ENCODE results near the gene MED31.
A peak's percentile ranks its signal among the peaks of the same experiment; 100 is the strongest.
"Not testable (repeated sequence)": the region's sequence is repeated elsewhere in the genome, so short reads cannot be mapped to it uniquely, and the experiment has no call there.

The MED31 gene

DNA sequence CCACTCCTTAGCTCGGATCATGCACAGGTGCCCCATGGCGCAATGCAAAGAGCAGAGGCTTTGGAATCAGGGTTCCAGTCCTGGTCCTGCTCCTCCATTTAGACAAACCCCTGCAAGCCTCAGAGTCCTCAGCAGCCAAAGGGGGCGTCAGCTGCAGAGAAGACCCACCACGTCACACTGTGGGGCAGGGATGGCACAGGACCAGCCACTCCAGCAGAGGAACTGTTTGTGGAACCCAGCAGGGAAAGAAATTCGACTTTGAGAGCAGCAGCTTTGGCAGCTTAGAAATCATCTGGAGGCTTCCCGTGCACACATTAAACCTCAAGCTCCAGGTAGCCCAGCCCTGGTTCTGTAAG, 25.4 kb upstream of the MED31 start:
- no peak for DNase-seq

DNA sequence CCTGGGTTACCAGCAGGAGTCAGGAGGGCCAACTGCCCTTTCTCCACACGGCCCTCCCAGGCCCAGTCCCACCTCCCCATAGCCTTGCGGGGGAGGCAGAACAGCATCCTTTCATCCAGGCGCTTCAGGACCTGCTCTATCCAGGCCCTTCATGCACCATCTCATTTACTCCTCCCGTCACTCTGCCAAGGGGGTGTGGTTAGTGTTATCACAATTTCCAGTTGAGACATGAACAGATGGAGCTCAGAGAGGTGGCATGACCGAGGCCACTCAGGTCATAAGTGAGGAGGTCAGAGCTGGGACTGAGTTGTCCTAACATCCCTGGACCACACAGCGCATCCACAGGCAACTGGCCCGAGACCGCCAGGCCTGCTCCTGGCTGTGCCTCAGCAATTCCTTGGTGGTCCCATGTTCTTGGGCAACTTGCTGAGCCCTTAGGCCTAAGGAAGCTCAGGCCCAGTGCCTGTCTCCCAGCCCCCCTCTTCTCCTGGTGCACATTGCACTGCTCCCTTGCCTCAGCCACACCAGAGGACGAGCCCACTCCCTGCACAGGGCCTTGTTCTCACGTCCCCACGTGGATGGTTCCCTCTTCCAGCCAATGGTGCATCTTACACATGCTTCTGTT, 23.9 kb upstream of the MED31 start:
- DNase-seq, result no peak

DNA sequence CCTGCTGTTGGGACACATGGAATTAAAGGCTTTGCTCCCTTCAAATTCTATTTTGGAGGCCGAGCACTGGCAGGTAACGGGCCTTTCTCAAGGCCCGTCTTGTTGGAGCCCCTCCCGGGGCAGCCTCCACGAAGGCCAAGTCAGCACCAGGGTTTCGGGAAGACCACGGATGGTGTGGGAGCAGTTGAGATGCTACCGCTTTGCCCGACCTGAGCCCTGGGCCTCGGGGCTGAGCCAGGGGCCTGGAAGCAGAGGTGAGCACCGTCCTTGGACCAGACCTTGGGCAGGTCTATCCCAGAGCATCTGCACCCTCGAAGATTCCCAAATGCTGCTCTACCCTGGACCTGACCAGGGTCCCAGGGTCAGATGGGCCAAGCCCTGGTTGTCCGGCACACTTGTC, 23.2 kb upstream of the MED31 start:
- no peak for DNase-seq

DNA sequence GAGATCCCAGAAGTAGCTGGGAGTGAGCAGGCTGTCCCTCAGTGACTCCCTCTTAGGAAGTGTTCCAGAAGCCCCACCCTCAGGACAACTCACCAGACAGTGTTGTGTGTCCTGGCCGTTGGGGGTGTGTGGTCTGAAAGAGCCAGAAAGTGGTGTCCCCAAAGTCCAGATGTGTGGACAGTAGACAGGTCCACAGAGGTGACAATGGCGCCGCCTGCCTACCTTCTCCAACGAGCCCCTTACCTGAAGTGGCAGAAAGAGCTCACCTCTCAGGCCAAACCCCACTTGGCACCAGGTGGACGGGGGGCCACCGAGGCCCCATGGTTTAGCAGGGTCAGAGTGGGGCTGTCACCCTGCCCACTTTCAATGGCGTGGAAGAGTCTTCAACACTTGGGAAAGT, 20.0 kb upstream of the MED31 start:
- no peak for DNase-seq

DNA sequence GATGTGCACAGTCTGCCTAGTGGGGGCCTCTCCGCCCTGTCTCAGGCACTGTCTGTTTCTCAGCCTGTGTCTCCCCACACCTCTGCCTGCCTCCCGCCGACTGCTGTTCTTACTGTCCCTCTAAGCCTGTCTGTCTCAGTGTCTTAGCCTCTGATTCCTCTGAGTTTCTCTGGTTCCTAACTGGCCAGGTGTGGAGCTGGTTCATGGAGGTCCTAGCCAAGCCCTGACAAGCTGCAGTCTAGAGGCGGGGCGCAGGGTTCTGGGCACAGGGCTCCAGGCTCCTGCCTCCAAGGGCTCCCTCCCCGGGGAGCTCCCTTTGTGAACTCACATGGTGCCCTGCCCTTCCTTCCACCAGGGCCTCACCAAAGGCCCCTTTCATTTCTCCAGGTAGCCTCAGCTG, 19.6 kb upstream of the MED31 start:
- DNase-seq, result no peak

DNA sequence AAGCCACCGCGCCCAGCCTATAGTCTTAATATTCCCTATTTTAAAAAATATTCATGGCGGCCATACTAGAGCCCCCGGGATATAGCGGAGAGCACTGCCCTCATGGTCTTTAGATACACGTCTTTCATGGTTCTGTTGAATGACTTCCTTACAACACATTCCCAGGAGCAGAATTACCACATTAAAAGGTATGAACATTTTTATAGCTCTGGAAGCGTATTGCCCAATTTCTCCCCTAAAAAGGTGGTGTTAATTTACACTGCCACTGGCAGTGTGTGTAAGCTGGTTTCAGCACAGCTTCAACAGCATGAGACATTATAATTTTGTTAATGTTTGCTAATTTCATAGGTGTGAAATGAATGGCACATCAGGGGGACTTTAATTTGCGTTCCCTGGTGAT, 19.2 kb upstream of the MED31 start:
- DNase-seq, result no peak

DNA sequence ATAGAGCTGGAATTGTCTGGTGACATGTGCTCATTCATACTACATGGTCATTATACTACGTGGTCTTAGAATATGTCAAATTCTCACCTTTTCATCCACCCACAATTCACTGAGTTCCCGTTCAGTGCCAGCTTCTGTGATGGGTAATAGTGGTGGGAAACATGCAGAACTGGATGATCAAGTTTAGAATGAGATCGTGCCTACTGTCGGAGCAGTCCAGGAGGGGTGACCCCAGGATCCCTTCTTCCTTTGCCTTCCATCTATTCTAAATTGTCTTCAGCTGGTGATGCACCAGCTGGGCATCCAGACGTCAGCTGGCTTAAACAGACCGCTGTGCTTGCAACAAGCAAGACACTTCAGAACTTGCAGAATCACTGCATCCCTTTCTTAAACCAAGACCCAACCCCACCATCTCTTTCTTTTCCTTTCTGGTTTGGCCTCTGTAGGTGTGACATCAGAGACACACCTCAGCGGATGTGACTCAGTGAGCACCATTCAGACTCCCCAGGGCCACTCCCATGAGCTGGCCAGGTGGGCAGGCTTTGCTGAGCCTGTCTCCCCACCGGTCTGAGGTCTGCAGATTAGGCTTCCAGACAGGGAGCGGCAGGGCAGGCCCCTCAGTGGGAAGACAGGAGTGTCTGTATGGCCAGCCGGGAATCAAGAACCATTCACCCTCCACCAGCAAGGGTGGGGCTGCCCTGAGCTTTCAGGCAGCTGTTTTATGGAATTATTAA, 18.2 kb upstream of the MED31 start:
- no peak for DNase-seq

DNA sequence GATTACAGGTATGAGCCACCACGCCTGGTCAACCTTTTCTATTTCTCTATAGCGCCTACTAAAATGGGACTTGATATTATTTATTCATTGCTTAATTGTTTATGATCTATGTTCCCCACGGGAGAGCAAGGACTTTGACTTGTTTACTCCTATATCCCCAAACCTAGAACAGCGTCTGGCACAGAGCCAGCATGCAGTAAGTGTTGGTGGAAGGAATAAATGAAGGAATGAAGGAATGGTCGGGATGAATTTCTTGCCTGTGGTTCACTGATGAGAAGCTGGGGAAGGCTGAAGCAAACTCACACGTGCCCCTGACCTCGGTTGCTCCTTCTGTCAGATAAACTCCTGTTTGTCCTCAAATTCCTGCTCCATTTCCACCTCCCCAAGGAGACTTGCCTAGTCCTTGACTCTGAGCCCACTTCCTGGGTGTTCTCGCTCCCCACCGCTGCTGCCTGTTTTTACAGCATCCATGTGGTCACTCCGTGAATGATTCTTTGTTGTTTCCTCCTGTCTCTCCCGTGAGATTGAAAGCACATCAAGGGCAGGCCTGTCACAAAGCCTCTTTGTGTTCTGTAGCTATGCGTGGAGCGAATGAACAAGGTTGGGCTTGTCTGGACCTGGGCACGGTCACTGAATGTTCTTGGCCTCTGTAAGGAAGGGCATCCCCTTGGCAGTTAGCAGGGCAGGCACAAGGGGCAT, 17.5 kb upstream of the MED31 start:
- DNase-seq, result no peak

DNA sequence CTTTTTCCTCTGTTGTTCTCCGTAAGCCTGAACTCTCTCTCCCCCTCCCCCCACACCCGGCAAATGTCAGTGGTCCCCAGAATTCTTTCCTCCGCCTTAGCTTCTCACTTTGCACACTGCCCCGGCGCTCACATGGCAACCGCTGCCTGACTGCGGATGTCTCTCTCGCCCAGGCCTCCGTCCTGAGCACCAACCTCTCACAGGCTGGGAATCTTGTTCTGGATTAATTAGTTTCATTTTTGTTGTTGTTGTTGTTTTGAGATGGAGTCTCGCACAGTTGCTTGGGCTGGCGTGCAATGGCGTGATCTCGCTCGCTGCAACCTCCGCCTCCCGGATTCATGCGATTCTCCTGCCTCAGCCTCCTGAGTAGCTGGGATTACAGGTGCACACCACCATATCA, 16.8 kb upstream of the MED31 start:
- no peak for DNase-seq

DNA sequence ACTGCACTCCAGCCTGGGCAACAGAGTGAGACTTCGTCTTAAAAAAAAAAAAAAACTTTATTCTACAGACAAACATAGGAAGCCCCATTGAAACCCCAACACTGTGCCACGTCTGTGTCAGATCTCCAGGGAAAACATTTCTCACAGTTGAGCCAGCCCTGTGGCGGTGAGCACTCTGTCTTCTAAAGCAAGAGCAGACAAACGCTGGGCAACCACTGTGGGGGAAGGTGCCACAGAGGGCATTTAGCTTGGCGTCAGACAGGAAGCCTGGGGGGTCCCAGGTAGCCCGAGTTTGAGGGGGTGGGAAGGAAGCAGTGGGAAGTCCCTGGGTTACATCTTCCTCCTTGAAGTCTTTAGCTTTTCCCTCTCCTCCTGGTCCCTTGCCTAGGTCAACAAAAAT, 16.1 kb upstream of the MED31 start:
- no peak for DNase-seq

DNA sequence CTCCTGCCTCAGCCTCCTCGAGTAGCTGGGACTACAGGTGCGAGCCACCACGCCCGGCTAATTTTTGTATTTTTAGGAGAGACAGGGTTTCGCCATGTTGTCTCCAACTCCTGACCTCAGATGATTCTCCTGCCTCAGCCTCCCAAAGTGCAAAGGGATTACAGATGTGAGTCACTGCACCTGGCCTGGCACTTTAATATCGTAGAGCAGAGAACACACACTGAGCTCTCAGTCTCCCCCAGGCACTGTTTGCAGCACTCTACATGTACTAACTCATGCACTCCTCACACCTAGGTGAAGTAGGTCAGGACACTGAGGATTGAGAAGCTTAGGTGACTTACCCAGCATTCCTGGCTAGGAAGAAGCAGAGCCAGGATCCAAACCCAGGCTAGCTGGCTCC, 15.2 kb upstream of the MED31 start:
- DNase-seq, result no peak

DNA sequence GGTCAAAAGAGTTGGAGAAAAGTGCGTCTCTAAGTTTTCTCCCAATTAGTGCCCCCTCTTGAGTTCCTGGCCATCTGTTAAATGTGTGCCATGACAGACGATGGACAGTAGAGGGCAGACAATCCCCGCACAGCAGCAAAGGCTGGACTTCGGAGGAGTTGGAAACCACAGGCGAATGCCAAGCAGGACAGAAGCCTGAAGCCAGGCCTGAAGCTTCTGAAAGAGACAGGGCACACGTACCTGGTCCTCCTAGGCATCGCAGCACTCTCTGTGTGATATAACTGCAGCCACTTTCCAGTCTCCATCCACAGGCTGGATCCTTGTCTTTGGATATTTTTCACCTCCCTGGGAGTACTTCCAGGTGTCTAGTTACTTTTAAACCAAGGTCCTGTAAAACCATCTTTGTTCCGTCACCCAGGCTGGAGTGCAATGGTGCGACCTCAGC, 14.7 kb upstream of the MED31 start:
- peak; percentile 57 for DNase-seq

DNA sequence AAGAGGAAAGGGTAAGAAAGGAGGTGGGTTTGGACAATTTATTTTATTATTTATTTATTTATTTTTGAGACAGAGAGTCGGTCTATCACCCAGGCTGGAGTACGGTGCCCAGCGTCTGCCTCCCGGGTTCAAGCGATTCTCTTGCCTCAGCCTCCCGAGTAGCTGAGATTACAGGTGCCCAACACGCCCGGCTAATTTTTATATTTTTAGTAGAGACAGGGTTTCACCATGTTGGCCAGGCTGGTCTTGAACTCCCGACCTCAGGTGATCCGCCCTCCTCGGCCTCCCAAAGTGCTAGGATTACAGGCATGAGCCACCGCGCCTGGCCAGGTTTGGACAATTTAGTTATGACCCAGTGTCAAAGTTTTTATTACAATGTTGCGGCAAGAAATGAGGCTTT, 11.8 kb upstream of the MED31 start:
- not testable (repeated sequence) for DNase-seq

DNA sequence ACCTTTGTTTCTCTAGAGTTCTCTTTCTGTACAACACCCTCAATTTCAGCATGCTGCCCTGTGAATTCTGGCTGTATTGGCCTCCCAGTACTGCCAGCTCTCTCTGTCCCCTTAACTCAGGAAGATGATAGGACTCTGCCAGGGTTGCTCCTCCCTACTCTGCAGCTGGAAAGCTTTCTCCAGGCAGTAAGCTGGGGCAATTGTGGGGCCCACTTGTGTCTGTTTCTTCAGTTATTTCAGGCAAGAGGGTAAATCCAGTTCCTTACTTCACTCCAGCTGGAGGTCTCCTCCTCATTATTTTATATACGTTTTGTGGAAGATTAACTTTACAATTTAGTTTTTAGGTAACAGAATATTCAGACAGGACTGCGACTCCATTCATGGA, 10.1 kb upstream of the MED31 start:
- DNase-seq, result no peak

DNA sequence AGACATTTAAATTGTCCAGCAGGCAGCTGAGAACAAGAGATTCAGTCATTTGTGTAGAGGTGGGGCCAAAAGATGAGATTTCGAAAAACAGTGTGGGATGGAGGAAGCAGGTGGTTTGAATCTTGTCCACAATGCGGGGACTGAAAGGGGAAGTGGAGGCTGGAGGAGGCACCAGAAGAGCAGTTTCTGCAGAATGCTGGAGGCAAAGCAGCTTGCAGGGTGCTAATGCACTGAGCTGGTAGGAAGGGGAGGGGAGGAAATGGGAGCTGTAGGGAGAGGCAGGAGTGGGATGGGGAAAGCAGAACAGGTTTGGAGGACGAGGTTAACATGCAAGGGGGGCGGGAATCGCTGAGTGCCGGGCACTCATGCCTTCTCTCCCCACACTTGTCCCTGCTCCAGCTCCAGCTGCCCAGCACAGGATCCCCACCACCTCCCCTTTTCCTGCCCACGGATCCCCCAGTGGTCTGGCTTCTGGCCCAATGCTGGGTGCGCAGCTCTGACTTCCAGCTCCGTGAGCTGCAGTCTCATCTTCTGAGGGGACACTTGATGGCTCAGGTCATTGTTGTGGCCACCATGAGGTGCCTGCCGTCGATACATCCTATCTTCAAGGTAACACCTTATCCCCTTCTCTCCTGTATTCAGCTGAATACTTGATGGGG, 9.5 kb upstream of the MED31 start:
- DNase-seq, result no peak

DNA sequence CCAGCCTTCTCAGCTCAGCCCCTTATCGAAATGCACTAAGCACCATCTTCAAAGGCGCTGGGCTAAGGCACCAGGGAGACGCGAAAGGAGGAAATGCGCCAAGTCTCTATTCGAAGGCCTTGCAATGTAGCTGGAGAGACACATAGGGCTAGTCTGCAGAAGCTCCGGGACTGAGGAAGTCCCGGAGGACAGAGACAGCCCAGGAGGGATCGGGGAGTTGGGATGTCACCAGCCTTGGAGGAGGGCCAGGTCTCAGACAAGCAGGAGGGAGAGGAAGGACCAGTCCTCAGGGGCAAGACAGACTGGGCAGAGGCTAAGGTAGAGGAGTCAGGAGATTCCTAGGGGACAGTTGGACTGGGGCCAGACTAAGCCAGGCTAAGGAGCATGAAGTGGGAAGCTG, 8.7 kb upstream of the MED31 start:
- no peak for DNase-seq

DNA sequence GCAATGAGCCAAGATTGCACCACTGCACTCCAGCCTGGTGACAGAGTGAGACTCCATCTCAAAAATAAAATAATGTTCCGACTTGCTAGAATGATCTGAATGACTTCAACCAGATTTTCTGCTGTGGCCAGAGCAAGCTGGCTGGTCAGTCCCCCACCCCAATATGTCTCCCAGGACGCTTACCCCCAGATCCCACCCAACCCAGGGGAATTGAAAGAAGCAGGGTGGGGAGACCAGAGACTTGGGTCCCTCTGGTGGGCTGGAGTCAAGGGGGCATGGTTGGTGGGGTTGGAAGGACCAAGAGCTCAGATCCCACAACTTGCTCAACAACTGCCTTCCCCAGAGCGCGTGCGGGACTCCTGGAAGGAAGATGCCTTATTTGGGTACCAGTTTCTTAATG, 7.0 kb upstream of the MED31 start:
- DNase-seq, result not testable (repeated sequence)

DNA sequence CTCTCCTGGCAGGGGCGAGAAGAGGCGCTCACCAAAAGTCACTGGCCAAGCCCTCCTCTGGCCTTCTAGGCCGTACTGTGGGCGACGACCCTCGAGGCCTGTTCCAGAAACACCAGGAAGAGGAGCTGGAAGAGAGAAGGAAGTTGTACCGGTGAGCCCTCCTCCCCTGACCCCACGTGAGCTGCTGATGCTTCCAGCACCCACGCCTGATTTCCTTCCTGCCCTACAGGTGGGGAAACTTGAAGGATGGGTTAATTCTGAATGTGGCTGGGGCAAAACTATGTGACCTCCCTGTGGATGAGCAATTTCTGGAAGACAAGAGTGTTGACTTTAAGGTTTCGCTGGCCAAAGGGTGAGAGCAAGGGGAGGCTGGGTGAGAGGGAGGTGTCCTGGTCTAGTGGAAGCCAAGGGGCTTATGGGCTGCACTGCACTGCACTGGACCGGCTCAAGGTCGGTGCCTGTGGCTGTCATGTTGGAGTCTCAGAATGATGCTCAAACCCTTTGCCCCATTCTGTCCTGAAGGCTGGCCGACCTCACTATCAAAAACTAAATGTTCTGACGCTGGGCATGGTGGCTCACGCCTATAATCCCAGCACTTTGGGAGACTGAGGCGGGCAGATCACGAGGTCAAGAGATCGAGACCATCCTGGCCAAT, 6.4 kb upstream of the MED31 start:
- DNase-seq, result no peak

DNA sequence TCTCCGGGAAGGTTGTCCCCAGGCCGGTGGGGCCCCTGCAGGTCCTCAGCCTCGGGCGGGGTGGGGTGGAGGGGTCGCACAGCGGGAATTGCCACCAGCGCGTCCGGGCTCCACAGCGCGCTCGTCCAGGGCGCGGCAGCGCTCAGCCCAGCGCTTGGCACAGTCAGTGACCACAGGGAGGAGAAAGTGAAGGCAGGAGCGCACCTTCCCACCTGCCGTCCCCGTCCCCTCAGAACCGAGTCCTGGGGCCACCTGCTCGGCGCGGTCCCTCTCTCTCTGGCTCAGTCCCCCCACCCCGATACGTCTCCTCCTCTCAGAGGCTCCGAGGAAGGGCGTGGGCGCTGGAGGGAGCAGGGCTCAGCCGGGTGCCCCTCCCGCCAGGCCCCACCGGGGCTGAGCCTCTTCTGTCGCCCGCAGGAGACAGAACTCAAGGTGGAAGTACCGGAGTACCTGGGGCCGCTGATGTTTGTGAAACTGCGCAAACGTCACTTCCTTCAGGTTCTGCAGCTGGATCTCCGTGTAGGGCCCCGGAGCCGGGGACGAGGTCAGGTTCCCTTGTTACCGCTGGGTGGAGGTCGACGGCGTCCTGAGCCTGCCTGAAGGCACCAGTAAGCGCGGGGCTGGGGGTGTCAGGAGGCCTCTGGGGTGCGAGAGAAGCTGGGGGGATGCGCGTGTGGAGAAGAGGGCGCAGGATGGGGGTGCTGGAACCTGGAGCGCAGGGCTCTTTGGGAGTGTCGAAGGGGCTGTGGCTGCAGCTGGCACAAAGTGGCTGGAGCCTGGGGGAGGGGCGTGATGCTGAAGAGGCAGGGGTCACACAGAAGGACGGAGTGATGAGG, 5.6 kb upstream of the MED31 start:
- DNase-seq, result peak; percentile 72

DNA sequence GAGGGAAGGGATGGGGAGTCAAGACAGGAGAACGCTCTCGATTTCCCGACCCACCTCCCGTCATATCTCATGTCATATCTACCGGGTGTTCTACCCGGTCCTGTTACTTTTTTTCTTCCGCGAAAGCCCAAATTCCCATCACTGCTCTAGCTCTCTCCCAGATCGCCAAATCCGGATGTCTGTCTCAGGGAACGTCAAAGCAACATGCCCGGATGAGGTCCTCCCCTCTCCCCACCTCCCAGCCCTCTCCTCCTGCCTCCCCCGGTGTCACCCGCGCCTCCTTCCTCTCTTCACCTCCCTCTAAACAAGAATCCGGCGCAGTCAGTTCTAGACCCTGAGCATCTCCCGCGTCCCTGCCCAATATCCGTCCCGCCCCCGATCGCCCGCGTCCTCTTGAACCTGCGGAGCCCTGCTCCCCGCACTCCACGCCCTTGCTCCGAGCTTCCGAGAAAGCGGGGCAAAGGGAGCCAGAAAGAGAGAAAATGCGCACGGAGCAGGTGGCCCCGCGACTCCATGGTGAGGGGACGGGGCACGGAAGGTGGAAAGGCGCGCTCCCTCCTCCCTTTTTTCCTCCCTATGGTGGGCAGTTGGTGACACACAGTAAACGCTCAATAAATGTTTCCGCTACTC, 4.4 kb upstream of the MED31 start:
- DNase-seq, result not testable (repeated sequence)

DNA sequence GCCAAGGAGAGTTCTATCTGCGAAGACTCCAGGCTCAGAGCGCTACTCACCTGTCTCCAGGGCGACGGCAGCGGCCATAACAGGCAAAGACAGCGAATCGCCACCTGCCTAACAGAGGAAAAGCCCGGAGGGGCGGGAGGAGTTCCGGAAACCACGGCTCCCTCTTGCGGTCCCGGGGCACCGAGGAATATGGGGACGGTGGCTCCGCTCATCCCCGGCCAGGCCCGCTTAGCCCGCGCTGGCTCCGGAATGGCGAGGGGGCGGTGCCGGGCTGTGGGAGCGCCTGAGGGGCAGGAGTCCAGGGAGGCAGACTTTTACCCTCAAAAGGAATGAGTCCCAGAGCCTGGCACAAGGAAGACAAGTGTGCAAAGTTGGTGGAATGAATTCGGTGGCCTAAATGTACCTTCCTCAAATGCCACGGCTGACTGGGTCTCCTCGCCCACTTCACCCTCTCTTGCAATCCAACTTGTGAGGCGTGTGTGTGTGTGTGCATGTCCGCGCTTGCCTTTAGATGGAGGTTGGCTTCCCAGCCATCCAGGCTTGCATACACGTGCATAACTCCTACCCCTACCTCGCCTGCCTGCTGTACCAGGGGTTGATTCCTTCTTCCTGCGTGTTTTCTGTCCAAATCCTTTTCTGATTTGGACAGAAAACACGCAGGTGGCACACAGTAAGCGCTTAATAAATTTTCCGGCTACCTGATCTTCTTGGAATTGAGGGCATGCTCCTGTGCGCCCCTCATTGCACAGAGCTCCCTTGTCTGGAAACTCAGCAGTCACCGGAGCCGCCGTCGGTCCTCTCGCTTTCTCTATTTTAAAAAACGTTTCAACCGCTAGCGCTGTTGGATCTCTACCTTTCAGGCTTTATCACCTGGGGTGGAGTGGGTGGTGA, 3.7 kb upstream of the MED31 start:
- DNase-seq, result no peak

All from CD4-positive, alpha-beta T cell treated with Interleukin-6 for 4 hours (primary cell).